ENCODE results near the gene GNAI3.
A peak's percentile ranks its signal among the peaks of the same experiment; 100 is the strongest.

The GNAI3 gene

DNA sequence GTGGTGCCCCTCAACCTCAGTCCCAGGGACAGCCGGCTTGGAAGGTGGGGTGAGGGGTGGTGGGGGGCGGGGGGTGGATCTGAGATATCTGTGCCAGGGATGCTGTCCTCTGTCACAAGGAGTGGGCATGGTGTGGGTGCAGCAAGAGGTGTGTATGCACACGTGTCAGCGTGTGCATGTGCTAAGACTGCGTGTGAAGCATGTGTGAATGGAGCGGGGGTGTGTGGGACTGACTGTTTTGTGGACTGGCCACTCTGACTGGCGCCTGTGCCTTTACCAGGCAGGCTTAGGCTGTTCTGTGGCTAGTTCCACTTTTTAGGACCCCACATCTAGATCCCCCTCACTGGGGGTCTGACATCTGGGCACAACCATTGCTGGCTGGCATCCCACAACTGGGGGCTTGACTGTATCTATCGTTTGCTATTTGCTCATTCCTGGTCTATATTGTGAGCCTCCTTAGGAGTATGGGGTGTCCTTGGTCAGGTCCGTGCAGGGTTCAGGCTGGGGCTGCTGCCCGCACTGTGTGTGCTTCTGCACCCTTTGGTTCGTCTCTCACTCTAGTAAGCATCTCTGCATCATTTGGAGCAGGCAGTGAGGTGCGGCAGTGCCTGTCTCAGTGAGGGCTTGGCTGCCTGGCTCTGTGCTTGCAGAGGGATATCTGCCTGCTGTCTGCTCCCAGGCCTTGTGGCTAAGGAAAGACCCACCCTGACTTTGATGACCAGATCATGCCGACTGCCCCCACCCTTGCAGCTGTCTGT, 73.1 kb downstream of the GNAI3 start:
- peaks cover 44% of the 10 kb centered on the region for H3K79me2 ChIP-seq (ENCODE audit: insufficient read depth, low read length)
- peak overlapping the region; percentile 65 for H3K9ac ChIP-seq (ENCODE audit: low read depth, low read length)
- peaks cover 41% of the 10 kb centered on the region for H3K4me1 ChIP-seq (ENCODE audit: insufficient read depth, low read length)
- H2AFZ ChIP-seq (ENCODE audit: low read depth, low read length): peak overlapping the region; percentile 69; the same call in 1 of the 2 replicates
- peak overlapping the region; percentile 35 to 75; a peak in 3 of 4 replicates for H3K4me3 ChIP-seq (ENCODE audit: low read depth in 1 of 2, low read length in 2 of 2)
- no peak for DNase-seq
- no peak for ATAC-seq (ENCODE audit: insufficient read depth, low read depth)
- peak overlapping the region; percentile 87 for H3K4me2 ChIP-seq (ENCODE audit: insufficient read depth, low read length)
- peaks cover 2% of the 10 kb centered on the region; the same call in 1 of the 2 replicates for H3K36me3 ChIP-seq (ENCODE audit: insufficient read depth, low read length)
- H4K20me1 ChIP-seq (ENCODE audit: insufficient read depth, low read length): peaks cover 16% of the 10 kb centered on the region; the same call in 1 of the 2 replicates
- no peaks in the 10 kb centered on the region for H3K9me3 ChIP-seq (ENCODE audit: insufficient read depth, low read length, severe bottlenecking)
- TF ChIP-seq EZH2 (IDR thresholded peaks at IDR 0.05; ENCODE audit: borderline replicate concordance, low read depth, low read length, severe bottlenecking): no peak
- TF ChIP-seq, protein P1, sequence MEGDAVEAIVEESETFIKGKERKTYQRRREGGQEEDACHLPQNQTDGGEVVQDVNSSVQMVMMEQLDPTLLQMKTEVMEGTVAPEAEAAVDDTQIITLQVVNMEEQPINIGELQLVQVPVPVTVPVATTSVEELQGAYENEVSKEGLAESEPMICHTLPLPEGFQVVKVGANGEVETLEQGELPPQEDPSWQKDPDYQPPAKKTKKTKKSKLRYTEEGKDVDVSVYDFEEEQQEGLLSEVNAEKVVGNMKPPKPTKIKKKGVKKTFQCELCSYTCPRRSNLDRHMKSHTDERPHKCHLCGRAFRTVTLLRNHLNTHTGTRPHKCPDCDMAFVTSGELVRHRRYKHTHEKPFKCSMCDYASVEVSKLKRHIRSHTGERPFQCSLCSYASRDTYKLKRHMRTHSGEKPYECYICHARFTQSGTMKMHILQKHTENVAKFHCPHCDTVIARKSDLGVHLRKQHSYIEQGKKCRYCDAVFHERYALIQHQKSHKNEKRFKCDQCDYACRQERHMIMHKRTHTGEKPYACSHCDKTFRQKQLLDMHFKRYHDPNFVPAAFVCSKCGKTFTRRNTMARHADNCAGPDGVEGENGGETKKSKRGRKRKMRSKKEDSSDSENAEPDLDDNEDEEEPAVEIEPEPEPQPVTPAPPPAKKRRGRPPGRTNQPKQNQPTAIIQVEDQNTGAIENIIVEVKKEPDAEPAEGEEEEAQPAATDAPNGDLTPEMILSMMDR (IDR thresholded peaks at IDR 0.05; ENCODE audit: borderline replicate concordance, extremely low read depth, low read length, poor library complexity, severe bottlenecking): no peak
- H3K27me3 ChIP-seq (ENCODE audit: insufficient read depth, low read length, poor library complexity): no peaks in the 10 kb centered on the region
- peak overlapping the region; percentile 65 for H3K27ac ChIP-seq (ENCODE audit: low read length)

DNA sequence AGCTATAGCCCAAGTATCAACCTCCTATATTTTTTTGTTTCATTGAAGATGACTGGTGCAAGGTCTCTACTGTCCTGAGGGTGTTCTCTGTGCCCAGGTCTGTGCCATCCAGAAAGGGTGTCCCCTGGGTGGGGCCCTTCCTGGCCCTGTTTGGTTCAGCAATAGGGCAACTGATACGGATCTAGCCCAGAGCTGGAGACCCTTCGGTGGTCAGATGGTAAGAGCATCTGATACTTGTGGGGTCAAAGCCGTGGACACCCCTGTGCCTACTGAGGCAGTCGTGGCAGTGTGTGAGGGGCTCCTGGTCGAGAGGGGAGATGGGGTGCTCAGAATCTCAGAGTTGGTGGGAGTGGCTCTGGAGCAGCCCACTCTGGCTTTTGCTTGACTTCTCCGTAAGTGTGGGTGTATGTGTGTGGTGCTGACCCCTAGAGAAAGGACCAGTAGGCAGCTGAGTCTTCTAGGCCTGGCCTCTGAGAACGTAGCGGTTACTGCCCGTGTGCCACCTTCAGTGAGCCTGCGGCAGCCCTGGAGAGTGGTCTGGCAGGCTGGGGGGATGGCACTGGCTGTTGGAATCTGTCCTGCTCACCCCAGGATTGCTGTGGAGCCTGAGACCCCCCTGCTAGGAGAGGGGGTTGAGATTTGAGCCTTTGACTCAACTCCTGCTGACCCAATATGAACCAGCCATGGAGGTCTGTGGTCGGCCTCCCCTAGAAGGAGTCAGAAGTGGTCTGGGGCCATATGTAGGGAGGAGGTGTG, 73.9 kb downstream of the GNAI3 start:
- peaks cover 41% of the 10 kb centered on the region for H3K4me1 ChIP-seq (ENCODE audit: insufficient read depth, low read length)

DNA sequence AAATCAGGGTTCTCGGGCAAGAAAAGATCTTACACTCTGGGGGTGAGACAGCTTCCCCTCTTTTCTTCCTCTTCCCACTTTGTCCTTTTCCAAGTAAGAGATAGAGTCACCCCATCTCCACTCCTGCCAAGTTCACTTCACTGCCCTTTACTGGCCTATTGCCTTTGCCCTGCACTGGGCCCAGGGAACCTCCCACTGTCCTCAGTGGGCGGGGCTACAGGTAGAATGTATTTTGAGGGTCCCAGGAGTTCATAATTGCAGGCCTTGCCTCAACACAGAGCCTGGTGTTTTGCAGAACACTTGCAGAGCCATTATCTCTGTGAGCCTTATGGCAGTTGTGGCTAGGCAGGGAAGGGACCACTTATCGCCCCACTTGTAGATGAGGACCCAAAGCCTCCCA, 74.5 kb downstream of the GNAI3 start:
- Histone ChIP-seq H3K27ac (ENCODE audit: low read length) (no peak overlapping the region), H3K4me3 (ENCODE audit: low read depth in 1 of 2, low read length in 2 of 2) (no peak overlapping the region), H4K20me1 (ENCODE audit: insufficient read depth, low read length) (peaks cover 16% of the 10 kb centered on the region; the same call in 1 of the 2 replicates), H2AFZ (ENCODE audit: low read depth, low read length) (no peak overlapping the region), H3K9me3 (ENCODE audit: insufficient read depth, low read length, severe bottlenecking) (no peaks in the 10 kb centered on the region), H3K4me1 (ENCODE audit: insufficient read depth, low read length) (peaks cover 41% of the 10 kb centered on the region), H3K27me3 (ENCODE audit: insufficient read depth, low read length, poor library complexity) (no peaks in the 10 kb centered on the region), H3K4me2 (ENCODE audit: insufficient read depth, low read length) (no peak overlapping the region), H3K36me3 (ENCODE audit: insufficient read depth, low read length) (peaks cover 15% of the 10 kb centered on the region), H3K79me2 (ENCODE audit: insufficient read depth, low read length) (peaks cover 44% of the 10 kb centered on the region), H3K9ac (ENCODE audit: low read depth, low read length) (no peak overlapping the region)
- no peak for ATAC-seq (ENCODE audit: insufficient read depth, low read depth)
- TF ChIP-seq, protein P1 (IDR thresholded peaks at IDR 0.05; ENCODE audit: borderline replicate concordance, extremely low read depth, low read length, poor library complexity, severe bottlenecking): no peak
- TF ChIP-seq EZH2 (IDR thresholded peaks at IDR 0.05; ENCODE audit: borderline replicate concordance, low read depth, low read length, severe bottlenecking): no peak
- no peak for DNase-seq

More for the DNA sequence above, 73.9 kb downstream of the GNAI3 start:
- H3K27ac ChIP-seq (ENCODE audit: low read length): 0 out of 2 replicates have a peak overlapping the region, but pooled peaks have one; percentile 0
- H2AFZ ChIP-seq (ENCODE audit: low read depth, low read length): no peak overlapping the region
- H3K4me2 ChIP-seq (ENCODE audit: insufficient read depth, low read length): peak overlapping the region; percentile 87
- H3K9me3 ChIP-seq (ENCODE audit: insufficient read depth, low read length, severe bottlenecking): no peaks in the 10 kb centered on the region
- DNase-seq: no peak
- H3K27me3 ChIP-seq (ENCODE audit: insufficient read depth, low read length, poor library complexity): no peaks in the 10 kb centered on the region
- H3K4me3 ChIP-seq (ENCODE audit: low read depth in 1 of 2, low read length in 2 of 2): no peak overlapping the region; a peak in 1 of 4 replicates
- no peak for TF ChIP-seq EZH2 (IDR thresholded peaks at IDR 0.05; ENCODE audit: borderline replicate concordance, low read depth, low read length, severe bottlenecking)
- TF ChIP-seq, protein P1 (IDR thresholded peaks at IDR 0.05; ENCODE audit: borderline replicate concordance, extremely low read depth, low read length, poor library complexity, severe bottlenecking): no peak
- no peak for ATAC-seq (ENCODE audit: insufficient read depth, low read depth)
- peaks cover 44% of the 10 kb centered on the region for H3K79me2 ChIP-seq (ENCODE audit: insufficient read depth, low read length)
- peaks cover 10% of the 10 kb centered on the region for H3K36me3 ChIP-seq (ENCODE audit: insufficient read depth, low read length)
- H3K9ac ChIP-seq (ENCODE audit: low read depth, low read length): peak overlapping the region; percentile 65; the same call in 1 of the 2 replicates
- peaks cover 16% of the 10 kb centered on the region; the same call in 1 of the 2 replicates for H4K20me1 ChIP-seq (ENCODE audit: insufficient read depth, low read length)

Measured in DND-41 (cell line).